GM18526 (cell line): Measurements from ENCODE around the gene TMEM9.

ENCODE experiments used
- POLR2A ChIP-seq: IDR thresholded peaks from 3 replicates; pipeline ENCODE4 v1.6.1; 2011; ENCODE audit not compliant: insufficient read length; ENCODE audit errors: extremely low read depth

The TMEM9 gene

DNA sequence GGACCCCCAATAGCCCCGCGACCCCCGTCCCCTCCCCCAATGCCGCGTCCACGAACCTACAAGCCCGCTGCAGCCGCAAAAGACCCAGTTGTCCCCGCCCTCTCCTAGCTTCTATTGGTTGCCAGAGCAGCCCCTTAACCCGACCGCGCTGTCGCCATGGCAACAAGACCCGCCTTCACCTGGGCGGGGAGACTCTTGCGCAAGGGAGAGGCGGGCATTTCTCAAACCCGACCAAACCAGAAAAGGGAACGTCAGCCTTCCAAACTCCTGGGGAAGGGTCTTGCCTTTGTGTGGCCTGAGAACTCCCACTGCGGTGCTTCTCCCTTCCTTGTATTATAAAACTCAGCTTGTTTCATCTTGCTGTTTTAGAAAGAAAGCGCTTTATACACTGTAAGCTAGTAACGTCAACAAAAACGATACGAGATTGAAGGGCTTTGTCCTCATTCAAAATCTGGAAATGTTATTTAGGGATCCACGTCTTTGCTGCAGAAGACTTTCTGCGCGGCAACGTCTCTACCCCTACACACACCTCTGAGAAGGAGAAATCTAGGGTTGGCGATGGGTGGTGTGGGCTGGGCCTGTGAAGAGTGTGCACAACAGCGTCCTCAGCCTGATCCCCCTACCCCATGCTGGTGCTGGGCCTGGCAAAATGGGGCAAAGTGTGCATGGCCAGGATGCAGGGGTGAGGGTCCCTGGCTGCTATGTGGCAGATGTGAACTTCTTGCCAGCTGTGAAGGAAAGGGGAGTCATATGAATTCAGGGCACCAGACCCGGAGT lies at the start of gene TMEM9:
Gene TMEM9 (minus strand): TSS at position 86 of the 777 bp plus-strand sequence. CDS start 551 bp downstream, outside the sequence.
- no peak for TF ChIP-seq POLR2A

DNA sequence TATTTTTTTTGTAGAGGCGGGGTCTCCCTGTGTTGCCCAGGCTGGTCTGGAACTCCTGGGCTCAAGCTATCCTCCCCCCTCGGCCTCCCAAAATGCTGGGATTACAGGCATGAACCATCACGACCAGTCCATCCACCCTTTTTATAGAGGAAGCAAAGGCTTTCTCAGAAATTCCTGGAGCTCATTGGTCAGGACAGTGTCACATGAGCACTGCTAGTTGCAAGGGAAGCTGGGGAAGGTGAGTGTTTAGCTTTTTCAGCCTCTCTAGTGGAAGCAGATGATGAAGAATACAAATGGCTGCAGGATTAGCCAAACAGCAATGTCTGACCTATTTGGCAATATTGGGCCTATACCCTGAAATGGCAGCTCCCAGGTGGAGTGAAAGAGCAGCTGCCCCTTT lies 44.3 kb upstream of the TMEM9 start:
- TF ChIP-seq POLR2A = no peak

DNA sequence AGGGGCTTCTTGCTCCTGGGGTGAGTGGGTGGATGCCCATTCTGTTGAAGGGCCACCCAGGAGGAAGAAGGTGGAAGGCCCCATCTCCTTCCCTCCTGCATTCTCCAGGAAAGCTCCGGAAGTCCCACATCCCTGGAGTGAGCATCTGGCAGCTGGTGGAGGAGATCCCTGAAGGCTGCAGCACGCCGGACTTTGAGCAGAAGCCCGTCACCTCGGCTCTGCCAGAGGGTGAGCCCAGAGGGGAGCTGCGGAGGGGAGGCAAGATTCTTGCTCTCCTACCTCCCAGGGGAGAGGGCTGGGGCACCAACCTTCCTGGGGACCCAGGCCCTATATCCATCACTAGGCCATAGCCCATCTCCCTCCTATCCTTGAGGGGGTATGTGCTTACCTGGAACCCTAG lies 39.8 kb upstream of the TMEM9 start:
- no peak for TF ChIP-seq POLR2A

DNA sequence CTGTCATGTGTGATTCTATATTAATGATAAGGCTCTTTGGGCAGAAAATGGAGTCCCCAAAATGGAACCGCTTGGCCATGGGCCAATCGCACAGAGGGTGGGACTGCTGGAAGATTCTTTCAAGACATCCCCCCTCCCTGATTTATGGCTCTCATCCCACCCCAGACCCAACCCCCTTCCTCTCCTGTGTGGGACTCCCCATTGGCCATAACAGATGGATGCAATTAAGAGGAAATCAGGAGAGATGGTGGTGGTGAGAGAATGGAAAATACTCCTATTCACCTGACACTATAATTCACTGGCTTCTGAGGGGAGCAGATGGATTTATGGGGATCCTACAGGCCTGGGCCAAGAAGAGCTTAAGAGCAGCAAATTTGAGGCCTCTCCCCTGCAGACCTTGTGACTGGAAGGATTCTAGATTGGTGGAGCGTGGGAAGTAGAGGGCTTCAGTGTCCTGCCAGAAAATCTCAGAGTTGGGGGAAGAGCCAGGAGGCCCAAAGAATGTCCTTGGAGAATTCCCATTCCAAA lies 38.1 kb upstream of the TMEM9 start:
- no peak for TF ChIP-seq POLR2A

DNA sequence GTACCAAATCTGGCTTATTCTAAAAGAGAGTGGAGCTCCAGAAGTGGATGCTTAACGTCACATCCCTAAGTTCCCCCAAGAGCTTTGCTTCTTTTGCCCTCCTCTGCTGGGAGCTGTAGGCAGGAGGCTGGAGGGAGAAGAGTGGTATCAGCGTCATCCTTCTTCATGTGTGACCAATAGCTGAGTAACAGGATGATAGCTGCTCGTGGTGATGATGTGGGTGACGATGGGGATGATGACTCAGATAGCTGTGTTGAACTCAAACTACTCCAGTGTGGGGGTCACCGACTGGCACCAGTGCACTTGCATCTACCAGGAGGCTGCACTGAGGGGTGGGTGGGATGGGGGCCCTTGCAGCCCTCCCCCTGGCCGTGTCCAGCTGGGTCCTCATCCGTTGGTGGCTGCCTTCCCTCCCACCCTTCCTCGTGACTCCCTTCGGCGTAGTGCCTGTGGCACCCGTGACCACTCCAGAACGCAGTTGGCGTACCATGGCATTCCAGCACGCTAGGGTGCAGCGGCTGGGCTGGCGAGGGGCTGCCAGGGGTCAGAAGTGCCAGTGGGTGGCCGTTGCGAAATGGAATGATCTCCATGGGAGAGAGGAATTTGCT lies 37.5 kb upstream of the TMEM9 start:
- TF ChIP-seq POLR2A = no peak

DNA sequence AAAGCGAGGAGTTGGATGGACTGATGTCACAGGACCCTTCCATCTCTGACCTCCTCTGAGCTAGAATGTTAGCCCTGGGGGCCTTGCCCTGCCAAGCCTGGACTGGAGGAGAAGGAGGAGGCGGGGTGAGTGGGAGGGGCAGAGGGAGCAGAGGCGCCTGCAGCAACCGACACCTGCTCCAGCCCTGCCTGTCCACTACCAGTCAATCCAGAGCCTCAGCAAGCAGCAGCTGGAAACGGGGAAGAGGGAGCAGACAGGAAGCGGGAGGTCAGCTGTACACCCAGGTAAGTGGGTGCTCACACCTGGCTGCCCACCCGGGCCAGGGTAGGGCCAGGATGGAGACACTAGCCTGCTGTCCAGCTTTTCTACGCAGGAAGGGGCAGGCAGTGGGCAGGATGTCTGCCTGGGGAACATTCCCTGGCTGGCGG lies 36.4 kb upstream of the TMEM9 start, which contains the start of gene IGFN1:
Gene IGFN1 (plus strand): TSS at position 201 of the 428 bp plus-strand sequence. CDS start 2,470 bp downstream, outside the sequence.
- no peak for TF ChIP-seq POLR2A

DNA sequence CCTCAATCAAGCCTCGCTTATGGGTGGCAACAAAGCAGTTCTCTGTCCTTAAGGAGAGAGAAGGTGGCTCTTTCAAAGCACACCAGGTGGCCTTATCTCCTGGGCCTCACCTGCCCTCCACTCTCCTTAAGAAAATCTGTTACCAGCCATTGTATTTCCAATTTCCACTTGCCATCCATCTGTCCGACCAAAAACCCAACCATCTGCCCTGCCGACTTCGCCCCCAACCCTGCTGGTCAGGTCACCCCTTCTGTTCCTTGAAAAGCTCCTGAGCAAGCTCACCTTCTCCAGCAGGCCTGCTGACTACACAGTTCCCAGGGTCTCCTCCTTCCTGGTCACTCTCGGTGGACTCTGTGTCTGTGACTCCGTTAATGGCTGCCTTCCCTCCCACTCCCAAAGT lies 35.7 kb upstream of the TMEM9 start:
- no peak for TF ChIP-seq POLR2A

DNA sequence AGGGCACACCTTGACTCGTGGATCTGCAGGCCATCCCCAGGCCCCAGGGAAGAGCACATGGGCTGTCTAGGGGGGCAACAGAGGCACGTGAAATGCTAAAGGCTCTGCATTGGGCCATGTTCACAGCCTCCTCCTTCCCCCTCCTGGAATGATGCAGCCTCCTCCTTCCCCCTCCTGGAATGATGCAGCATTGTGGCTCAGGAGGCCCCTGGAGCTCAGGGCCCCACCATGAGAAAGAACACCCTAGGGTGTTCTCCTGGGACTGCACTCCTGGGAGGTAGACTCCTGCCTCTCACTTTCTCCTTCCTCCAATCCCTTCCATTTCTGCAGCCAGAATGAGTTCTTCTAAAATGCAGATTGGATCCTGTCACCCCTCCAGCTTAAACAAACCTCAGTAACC lies 34.8 kb upstream of the TMEM9 start:
- no peak for TF ChIP-seq POLR2A

DNA sequence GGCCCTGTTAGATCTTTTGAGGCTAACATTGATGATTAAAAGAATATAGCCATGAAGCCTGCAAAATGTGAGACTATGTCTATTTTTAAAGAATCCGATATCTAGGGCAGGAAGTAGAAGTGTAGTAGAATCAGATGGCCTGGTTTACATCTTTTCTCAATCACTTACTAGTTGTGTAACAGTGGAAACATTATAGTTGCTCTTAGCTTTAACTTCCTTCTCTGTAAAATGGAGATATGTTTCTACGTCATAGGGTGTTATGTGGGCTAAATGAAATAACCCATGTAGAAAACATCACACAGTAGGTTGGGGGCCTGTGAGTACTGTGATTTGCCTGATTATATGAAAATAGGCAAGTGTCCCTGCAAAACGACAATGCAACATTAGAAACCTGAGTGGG lies 31.9 kb upstream of the TMEM9 start:
- TF ChIP-seq POLR2A = no peak

DNA sequence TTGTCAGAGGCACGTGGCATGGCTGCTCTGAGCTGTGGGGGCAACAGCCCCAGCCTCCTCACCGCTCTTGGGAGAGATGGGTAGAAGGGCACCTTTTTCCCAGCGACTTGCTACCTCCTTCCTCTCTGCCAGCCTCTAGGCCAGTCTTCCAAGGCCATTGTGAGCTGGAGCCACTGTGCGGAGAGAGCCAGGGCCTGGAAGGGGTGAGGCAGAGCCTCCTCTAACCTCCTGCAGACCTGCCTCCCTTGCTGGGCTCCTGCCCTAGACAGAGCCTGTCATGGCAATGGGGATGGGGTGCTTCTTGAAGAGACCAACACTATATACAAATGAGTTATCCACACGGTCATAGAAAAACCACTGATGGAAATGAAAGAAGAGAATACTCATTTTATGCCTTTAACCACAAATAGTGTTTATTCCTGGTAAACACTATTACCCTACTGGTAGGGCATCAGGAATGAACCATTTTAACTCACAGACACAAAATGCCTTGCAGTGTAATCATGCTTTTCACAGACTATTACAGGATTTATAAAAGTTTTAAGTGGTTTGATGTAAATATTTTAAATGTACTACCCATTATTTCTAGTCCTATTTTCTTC lies 31.4 kb upstream of the TMEM9 start:
- TF ChIP-seq POLR2A = no peak

DNA sequence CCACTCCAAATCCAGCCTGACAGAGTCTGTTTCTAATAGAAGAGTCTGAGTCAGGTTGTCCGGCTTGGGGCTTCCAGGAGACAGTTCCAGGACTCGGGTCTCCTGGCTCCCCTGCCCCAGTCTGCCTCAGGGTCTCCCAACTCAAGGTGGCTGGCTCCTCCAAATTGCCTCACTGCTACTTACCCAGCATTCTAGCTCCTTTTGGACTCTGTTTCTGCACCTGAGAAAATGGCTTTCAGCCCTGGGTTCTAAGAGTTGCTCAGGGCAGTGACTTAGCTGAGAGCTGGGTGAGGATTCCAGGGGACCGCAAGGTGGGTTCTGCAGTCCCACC lies 30.8 kb upstream of the TMEM9 start:
- TF ChIP-seq POLR2A = no peak

DNA sequence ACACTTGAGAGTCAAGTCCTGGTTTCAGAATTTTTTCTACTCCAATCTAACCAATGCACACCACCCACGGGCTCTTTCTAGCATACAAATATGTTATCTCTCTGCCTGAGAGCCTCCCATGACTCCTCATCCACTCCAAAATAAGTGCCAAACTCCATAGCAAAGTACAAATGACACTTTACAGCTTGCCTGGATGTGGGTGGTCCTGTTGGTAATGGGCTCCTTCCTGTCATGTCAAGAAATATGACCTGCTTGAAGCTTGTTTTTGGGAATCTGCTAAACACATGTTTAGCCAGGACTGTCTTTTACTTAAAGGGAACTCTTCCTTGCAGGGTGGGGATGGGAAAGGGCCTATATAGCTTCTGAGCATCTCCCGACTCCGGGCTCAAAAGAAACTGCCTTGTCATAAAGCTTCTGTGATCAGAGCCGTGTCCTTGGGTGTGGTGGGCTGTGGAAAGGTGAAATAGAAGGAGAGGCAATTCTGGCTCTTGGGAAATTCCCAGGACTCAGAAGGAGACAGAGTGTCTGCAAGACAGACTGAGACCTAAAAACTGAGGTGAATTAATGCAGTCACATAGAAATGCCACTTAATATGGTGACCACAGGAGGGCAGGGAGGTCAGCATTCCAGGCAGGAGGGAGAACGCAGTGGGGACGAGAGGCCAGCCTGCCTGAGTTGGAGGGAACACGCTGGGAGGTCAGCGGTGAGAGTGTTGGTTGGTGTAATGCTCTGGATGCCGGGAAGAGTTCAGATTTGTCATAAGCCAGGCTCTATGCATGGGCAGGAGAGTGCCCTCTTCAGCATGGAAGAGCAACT lies 30.2 kb upstream of the TMEM9 start:
- no peak for TF ChIP-seq POLR2A

DNA sequence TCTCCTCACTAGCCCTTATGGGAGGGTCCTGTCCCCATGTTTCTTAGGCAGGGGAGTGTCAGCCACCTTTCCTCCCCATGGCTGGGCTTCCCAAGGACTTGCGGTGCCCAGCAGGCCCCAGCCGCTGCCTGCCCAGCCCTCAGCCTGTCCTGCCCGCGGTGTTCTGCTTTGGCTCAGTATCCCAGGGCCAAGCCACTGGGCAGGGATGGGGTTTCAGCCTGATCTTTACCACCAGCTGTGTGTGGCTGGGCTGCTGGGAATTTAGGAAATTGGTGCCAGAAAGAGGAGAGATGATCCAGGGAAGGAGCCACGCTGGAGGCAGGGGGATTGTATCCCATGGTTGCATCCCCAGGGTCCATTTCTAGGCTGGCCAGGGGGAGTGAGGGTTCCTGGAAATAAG lies 29.5 kb upstream of the TMEM9 start:
- TF ChIP-seq POLR2A = no peak

DNA sequence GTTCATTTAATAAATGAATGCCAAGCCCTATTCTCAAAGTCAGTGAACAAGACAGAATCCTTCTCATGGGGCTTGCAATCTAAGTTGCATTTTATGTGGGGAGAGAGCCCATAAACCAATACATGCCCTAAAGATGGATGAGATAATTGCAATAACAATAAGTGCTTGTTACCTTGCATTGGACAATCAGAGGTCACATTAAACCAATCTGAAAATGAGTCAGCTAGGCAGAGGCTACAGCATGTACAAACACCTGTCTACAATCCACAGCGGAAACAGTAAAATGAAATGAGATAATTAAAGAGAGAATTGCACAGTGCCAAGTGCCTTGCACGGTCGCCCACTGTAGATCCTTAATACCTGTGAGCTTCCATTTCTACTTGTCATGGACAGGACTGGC lies 28.9 kb upstream of the TMEM9 start:
- no peak for TF ChIP-seq POLR2A

DNA sequence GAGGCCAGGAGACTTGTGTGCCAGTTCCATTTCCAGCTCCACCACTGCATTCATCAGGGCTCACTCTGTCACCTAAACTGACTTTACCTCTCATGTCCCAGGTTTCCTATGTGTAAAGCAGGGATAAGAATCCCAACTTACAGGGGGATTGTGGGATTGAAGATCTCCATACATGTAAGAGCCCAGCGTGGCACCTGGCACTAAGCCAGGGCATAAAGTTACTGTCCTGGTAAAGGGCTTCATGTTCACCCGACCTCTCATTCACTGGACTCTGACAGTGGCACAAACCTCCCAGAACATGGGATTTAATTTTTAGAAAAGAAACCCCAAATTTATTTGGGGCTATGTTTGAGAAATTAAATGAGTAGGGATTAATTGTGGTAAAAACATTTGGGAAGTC lies 27.5 kb upstream of the TMEM9 start:
- TF ChIP-seq POLR2A = no peak

DNA sequence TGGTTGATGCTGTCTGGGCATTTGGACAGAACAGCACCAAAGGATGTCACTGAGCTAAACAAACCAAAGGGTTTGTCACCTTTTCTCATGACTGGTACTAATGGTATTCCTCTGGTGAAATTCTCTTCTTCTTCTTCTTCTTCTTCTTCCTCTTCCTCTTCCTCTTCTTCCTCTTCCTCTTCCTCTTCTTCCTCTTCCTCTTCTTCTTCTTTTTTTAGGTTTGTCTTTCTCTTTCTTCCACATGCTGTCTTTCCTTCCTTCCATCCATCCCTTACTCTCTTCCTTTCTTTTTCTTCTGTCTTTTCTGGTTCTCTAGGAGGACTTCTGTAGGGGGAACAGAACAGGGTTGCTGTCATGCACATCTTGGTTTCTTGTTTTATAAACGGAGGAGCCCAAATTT lies 27.0 kb upstream of the TMEM9 start:
- no peak for TF ChIP-seq POLR2A

DNA sequence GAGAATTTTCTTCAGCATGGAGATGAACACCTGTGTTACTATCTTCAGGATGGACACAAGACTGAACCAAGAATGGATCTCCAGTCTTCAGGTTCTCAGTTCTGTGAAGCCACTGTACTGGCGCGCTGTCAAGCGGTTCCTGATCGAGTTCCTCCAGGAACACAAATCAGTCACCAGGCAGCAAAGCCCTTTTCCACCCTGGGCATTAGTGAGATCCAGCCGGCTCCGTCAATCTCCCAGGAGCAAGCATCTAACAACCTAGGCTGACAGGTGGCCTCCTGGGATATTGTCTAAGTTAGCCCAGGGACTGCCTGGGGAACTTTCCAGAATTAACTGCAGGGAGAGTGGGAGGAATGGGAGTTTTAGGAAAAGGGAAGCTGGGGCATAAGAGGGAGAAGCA lies 26.6 kb upstream of the TMEM9 start:
- TF ChIP-seq POLR2A = no peak
